ENCODE results near the gene PHF10.
"Not testable (repeated sequence)": the region's sequence is repeated elsewhere in the genome, so short reads cannot be mapped to it uniquely, and the experiment has no call there.

Gene PHF10

DNA sequence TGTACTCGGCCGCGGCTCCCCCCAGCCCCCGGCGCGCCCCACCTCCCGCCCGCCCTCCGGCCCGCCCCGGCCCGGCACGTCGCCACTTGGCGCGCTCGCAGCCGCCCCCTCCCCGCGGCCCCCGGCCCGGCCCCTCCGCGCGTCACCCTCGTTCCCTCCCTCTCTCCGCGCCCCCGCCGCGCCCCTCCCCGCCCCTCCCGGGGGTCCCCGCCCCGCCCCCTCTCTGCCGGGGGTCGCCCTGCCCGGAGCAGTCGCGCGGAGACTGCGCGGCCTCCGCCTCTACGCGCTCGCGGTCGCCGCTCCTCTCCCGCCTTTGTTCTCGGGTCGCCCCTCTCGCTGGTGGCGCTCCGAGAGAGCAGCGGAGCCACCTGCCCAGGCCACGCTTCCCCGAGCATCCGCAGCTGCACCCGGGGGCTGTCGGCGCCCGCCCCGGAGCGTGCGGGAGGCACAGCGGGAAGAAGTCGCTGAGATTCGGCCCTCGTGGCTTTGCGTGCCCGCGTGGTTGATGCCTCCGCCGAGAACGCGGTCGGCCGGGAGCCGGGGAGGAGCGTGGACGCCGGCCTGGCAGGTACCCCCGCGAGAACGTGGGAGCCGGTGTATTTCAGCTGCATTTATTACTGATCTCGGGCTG, at the start of gene PHF10:
TSS of gene PHF10 (minus strand) at position 7 of the 631 bp plus-strand sequence. CDS start 569 bp downstream, outside the sequence.
- peak; percentile 76 for DNase-seq (ENCODE audit: low spot score)

DNA sequence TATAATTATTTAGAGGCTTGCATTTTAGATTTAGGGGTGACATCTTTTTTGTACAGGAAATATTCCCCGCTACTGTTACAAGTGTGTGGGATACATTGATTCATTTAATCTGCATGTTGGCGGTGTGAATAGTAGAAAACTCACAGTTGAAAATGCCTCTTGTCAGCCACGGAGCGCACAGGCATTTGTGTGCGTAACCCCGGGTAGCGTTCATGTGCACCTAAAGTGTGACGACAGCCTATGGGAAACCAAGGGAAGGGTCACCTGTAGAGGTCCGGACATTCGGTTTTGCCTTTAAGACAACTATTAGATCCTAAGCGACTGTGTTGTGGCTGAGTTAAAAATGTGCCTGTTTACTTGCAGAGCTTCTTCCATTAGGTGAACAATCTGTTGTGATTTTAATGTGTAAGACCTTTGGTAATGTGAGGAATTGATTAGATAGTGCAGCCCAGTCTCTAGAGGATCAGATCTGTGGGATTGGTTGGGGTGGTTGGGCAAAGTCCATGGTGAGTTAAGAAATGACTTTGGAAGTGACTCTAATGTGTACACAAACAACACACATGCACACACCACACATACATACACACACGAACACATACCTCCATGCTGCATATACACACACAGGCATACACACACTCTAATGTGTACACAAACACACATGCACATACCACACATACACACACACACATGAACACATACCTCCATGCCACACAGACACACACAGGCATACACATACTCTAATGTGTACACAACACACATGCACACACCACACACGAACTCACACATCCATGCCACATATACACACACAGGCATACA, 42.8 kb upstream of the PHF10 start:
- DNase-seq (ENCODE audit: low spot score) = peak; percentile 38

DNA sequence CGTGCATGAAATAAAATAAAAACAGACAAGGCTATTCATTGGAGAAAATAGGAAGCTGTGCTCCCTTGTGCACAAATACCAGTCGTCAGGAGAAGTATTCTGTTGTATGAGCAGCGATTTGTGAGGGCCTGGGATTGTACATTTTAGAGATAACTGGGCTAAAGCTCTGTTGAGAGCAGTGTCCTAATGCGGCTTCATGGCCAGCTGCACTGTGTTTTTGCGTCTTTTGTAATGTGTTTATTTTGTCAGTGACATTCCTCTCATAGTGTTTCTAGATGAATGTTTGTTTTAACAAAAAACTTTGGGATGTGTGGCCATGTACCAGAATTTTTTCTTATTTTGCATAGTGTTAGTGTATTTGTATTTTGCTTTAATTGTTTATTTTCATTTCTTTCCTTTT, 41.9 kb upstream of the PHF10 start:
- DNase-seq (ENCODE audit: low spot score) = no peak

DNA sequence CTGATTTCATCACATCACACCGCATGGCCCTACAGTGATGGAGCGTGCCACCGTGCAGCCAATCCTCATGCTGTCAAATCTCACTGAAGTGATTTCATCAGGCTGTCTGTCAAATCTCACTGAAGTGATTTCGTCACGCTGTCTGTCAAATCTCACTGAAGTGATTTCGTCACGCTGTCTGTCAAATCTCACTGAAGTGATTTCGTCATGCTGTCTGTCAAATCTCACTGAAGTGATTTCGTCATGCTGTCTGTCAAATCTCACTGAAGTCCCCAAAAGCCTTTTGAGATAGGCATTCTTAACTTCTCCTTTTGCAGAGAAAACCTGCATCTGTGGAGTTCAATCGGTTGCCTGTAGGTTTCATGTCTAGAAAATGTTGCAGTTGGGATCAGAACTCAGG, 41.5 kb upstream of the PHF10 start:
- DNase-seq (ENCODE audit: low spot score) = not testable (repeated sequence)

DNA sequence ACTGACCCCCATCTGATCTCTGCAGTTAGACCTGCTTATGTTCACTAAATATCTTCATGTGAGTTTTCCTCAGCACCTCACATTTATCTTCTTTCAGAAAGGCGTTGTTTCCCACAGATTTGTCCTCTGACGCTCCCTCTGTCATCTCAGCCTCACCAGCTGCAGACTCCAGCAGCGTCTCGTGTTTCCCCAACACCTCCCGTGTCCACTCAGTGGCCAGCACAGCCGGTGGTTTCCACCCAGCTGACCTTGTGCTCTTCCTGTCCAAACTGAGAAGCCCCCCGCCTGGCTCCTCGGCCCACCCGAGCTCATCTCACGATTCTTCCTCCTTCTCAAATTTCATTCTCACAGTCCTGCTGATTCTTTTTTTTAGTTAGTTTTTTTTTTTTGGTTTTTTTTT, 39.6 kb upstream of the PHF10 start:
- DNase-seq (ENCODE audit: low spot score) = no peak

DNA sequence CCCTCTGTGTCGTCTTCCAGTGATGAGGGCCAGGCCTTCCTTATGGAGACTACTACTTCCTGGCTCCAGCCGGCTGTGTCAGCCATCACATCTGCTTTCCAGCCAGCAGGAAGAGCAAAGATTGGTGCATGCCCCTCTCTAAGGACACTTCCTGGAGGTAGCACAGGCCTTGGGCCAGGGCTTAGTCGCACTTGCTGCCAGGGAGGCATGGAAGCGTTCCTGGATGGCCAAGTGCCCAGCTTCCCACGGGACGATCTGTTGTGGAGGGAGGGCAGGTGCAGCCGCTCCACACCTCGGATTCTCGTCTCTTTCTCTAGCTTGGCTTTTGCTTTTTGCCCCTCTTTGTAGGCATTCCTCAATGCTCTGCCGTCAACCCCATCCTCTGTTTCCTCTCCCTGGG, 39.0 kb upstream of the PHF10 start:
- no peak for DNase-seq (ENCODE audit: low spot score)

DNA sequence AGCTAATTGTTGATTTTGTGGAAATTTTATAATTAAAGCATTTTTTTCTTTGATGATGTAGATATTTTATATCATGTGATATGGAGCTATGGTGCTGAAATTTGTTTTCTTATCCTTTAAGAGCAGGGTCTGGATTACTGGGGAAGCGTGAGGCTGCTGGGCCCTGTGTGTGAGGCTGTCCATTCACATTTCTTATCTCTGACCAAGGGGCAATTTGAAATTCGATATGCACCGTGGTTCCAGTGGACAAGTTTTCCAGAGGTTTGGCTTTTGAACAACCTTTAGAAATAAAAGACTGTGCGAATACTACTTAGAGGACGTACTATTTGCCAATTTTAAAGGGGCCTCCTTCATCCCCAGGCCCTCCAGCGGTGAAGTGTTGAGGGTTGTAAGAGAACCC, 30.9 kb upstream of the PHF10 start:
- peak; percentile 57 for DNase-seq (ENCODE audit: low spot score)

DNA sequence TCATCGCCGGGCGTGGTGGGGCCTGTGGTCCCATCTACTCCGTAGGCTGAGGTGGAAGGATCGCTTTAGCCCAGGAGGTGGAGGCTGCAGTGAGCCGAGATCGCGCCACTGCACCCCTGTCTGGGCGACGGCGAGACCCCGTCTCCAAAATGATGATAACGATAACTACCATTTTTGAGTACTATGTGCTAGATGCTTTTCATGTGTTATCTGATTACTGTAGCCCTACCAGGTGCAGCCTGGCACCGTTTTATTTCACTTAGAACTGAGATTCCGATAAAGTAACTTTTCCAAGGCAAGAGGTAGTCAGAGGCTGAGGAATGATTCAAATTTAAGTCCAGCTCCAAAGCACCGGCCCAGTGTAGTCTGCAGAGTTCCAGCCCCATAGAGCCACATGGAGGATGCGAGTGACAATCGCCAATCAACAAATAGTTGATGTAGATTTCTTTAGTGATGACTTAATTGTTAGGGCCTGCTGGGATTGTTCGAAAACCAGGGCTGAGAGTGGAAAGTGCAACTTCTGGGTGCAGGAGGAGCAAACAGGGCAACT, 27.8 kb upstream of the PHF10 start:
- DNase-seq (ENCODE audit: low spot score) = no peak

DNA sequence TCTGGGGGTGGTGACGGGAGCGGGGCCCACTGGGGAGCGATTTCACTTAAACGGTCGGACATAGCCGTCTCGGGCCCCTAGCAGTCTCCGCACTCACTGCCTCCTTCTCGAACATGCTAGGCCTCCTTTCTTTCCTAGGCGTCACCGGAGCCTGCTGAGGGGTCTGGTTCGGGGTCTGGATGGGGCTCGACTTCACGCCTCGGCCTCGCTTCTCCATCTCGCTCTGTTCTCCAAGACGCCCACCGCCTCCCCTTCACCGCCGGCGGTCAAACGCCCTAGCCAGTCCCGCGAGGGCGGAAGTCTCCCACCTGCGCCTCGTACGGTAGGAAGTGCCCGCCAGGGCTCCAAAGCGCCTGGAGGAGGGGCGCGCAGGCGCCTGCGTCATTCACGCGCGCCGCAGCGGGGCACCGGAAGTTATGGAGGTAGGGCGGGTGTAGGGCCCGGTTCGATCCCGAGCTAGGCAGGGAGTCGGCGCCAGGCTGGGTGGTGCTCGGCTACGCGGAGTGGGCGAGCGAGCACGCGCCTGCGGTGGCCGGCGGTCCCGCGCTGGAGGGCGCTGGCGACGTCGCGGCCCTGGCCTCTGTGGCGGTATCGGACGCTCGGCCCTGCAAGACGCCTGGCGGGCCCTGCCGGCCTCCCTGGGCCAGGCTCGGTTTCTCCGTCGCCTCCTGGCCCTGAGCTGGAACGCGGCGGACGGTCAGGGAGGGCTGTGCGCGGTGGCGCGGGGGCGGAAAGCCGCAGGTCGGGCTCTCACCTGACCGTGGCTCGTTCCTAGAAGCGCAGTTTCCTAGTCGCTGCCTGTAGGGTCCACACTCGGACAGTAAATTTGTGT, 27.2 kb upstream of the PHF10 start, which contains the start of the genes DYNLT2 and ERMARD:
TSS of gene DYNLT2 (minus strand) at position 331 of the 832 bp plus-strand sequence. CDS start at position 217, 114 bp downstream.
TSS of gene ERMARD (plus strand) at position 381 of the 832 bp plus-strand sequence. CDS start at position 417, 36 bp downstream.
- peak; percentile 94 for DNase-seq (ENCODE audit: low spot score)

DNA sequence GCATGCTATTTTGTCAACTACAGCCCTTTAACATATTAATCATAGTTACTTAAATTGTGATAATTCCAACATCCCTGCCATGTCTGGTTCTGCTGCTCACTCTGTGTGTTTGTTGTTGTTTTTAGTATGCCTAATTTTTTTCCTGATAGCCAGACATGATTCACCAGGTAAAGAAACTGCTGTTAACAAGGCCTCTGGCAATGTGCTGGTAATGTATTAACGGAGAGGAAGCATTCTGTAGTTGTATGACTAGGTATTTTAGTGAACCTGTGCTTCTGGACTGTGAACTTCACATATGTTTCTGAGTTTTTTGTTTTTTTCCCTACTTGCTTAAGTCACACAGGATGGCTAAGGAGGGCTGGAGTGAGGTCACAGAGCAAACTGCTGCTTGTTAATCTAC, 22.3 kb upstream of the PHF10 start:
- DNase-seq (ENCODE audit: low spot score) = no peak

DNA sequence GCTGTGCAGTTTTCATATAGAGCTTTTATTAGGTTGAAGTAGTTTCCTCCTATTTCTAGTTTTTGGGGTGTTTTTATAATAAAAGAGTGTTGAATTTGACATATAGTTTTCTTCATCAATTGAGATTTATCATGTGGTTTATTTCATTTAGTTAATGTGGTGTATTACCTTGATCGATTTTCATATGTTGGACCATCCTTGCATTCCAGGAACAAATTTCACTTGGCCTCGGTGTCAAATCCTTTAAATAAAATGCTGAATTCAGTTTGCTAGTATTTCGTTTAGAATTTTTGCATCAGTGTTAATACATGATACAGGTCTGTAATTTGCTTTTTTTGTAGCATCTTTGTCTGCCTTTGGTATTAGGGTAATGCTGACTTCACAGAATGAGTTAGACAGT, 21.1 kb upstream of the PHF10 start:
- no peak for DNase-seq (ENCODE audit: low spot score)

DNA sequence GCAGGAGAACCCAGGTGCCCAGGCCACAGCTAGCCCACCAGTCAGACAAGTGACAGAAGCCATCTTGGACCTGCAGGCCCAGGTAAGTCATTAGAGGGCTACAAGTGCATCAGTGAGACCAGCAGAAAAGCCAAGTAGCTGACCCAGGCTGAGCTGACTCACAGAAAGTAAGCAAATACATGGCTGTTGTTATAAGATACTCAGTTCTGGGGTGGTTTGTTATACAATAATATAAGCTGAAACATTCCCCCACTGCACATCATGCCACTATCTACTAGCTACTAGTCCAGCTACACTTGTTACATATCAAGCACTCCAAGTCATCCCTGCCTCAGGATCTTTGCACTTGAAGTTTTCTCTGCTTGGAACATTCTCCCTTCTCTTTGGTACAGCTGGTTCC, 17.0 kb upstream of the PHF10 start:
- DNase-seq (ENCODE audit: low spot score) = no peak

DNA sequence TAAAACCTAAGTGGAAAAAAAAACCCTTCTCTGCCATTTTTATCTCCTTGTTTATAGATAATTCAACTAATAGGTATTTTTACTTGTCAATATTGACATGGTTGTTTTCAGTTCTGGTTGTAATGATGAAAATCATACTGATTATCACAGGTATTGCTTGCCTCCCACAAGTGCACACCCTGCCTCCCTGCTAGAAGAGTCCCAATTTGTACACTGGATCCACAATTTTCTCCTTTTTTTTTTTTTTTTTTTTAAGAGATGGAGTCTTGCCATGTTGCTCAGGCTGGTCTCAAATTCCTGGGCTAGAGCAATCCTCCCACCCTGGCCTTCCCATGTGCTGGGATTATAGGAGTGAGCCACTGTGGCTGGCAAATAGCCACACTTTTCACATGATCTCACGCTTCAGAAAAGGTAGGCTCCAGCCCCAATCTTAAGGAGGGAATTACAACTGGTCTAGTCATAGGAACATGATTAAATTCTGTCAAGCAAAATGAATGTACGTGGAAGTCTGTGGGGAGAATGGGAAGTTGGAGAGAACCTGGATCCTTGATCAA, 14.8 kb upstream of the PHF10 start:
- DNase-seq (ENCODE audit: low spot score) = no peak

DNA sequence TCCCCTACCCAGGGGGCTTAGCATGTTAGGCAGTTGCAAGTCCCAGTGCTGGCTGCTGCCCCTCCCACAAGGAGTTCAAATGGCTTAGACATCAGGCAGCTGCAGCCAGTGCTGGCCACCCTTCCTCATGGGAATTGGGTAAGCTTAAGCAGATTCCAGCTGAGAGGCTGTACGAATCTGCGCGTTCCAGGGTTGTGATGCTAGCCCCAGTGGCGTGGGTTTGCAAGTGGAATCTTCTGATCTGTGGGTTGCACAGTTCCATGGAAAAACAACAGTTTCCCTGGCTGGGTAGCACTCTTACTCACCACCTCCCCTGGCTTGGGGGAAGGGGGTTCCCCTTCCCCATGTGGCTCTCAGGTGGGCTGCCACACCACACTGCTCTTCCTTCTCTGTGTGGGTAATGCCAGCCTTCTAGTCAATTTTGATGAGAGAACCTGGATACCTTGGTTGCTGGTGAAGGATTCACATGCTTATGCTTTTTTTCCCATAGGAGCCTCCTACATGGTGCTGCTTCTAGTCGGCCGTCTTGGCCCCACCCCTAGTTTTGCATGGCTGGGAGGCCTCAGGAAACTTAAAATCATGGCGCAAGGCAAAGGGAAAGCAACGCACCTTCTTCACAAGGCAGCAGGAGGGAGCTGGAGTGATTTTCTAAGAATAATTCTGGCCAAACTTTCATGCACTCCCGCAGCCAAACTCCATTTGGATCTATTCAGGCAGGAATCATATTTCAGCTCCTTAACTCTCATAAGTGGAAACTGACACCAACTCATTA, 14.1 kb upstream of the PHF10 start:
- DNase-seq (ENCODE audit: low spot score) = no peak

DNA sequence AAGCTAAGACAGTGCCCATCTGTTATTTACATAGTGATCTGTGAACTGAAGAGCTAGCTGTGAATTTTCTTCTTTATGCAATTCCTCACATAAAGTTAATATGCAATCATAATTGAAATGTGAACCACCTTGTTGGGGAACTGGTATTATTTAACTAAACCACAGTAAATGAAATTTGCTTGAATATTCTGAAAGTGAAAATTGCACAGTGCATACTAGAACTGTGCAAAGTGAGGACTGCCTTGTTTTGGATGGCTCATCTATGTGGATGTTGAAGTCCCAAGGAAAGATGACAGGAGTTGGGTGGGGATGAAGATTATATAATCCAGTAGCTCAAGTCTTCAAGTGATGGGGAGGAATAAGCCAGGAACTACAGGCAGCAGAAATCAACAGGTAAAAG, 5.7 kb upstream of the PHF10 start:
- DNase-seq (ENCODE audit: low spot score) = no peak

DNA sequence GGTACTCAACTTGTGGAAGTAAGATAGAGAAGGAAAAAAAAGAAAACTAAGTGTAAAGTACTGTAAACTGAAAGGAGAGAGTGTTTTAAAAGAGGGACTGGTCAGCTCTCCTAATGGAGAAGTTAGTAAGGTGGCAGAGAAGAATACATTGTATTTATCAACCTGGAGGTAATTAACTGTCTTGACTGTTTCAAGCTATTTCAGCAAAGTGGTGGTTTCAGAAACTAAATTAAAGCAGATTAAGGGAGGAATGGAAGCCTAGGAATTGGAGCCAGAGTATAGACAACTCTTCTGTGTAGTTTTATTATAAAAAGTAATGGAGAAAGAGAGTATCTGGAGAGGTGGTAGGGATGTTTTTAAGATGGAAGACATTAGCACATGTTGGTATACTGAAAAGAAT, 2.7 kb upstream of the PHF10 start:
- no peak for DNase-seq (ENCODE audit: low spot score)

DNA sequence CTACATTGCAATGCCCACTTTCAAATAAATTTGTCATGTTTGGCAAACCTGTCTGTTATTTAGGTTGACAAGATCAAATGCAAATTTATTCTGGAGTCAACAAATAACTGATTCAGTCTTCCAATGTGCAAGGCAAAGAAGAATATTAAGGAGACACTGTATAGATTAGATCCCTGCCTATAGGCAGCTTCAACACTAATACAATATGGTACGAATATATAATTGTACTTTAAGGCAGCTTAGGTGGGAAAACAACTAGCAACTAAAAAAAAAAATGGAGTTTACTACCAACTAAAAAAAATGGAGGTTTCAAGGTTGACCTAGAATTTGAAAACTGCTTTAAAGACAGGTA, 1.7 kb upstream of the PHF10 start:
- DNase-seq (ENCODE audit: low spot score) = no peak

DNA sequence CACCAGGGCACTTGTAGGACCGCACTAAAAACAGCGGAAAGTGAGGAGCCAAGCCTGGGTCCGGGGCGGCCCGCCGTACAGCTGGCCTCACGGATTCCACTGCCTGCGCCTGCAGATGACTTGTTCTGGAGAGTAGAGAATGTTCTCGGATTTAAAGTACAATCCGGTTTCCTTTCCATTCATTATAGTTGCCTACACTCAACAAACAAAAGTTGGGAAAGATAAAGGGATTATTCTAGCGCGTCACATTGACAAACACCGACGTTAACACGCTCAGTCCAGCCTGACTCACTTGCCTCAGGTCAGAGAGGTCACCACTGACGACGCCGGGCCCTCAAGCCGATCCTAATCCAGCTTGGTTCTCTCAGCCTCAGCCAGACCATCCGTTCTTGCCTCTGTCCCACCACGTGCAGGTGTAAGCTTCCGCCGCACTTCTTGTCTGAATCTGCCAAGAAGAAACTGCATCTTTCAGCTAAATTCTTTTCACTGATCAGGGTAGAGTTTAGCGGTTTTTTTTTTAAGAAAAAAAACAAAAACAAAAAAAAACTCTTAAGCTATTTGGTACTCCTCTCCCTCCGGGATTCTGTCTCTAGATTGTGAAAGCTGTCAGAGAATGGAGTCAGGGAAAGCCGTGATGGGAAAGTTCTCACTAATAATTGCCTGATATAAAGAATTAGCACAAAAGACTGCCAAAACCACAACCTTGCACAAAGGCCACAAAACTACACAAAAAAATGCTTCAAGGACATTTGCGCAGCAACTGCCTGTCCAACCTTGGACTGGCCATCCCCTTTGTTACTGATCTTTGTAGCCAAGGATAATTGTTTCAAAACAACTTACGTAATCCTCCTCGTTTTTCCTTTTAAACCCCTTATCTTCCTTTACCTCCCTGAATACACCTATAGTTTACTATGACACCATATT, 1.1 kb upstream of the PHF10 start:
- DNase-seq (ENCODE audit: low spot score) = peak; percentile 76

DNA sequence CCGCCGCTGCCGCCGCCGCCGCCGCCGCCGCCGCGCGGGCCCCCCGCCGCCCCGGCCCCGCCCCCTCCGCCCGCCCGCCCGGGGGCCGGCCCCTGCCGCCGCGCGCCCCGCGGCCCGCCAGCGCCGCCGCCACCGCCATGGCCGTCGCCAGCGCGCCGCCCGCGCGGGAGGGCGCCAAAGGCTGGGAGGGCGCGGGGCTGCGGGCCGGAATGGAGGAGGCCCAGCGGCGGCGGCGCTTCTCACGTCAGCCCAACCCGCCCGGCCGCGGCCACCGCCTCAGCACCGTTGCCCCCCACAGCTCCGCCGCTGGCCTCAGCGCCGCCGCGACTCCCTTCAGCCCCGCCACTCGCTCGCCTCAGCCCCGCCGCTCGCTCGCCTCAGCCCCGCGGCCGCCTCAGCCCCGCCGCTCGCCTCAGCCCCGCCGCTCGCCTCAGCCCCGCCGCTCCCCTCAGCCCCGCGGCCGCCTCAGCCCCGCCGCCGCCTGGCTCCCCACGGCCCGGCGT, 258 bp downstream of the PHF10 start:
- DNase-seq (ENCODE audit: low spot score) = peak; percentile 39
